Inferior parietal cortex (tissue), 1 donor: Measurements from ENCODE around the gene GPR135.
"Not testable (repeated sequence)": the region's sequence is repeated elsewhere in the genome, so short reads cannot be mapped to it uniquely, and the experiment has no call there.

ENCODE experiments used
- DNase-seq: peaks from one replicate; pipeline ENCODE4 v3.0.0-alpha.2; 2016; ENCODE audit errors: extremely low spot score

GPR135 gene

DNA sequence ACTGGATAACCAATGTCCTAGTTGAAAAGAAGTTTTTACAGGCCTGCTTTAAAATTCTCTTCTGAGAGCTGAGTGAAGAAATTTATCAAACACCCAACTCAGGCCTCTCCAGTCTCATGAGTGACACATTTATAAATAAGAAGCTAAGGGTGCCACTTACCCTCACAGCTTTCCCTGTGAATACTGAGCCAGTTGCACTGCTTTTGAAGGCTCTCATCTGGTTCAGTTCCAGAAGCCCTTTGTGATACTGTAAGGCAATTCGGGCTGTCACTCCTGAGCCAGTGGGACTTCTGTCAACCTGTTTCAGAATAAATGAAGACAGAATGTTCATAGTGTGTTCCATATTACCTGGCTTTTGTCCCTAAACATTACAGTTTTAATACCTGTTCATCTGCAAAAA lies 10.5 kb upstream of the GPR135 start:
- DNase-seq: no peak

DNA sequence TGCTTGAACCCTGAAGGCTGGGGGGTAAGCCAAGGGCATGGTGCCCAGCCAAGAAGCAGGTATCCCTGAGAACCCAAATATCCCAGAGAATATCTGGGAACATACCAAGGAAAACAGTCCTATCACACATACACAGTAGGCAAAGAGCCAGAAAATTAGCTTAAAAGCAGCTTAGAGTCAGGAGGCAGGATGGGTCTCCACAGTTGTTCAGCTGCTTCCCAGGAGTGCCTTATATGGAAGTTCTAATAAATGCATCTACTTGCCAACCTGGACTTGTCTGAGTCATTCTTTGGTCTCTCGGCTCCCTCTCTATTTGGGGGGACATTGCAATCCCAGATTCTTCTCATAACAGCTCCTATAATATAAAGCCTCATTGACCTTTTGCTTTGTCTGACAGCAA lies 9.0 kb upstream of the GPR135 start:
- no peak for DNase-seq

DNA sequence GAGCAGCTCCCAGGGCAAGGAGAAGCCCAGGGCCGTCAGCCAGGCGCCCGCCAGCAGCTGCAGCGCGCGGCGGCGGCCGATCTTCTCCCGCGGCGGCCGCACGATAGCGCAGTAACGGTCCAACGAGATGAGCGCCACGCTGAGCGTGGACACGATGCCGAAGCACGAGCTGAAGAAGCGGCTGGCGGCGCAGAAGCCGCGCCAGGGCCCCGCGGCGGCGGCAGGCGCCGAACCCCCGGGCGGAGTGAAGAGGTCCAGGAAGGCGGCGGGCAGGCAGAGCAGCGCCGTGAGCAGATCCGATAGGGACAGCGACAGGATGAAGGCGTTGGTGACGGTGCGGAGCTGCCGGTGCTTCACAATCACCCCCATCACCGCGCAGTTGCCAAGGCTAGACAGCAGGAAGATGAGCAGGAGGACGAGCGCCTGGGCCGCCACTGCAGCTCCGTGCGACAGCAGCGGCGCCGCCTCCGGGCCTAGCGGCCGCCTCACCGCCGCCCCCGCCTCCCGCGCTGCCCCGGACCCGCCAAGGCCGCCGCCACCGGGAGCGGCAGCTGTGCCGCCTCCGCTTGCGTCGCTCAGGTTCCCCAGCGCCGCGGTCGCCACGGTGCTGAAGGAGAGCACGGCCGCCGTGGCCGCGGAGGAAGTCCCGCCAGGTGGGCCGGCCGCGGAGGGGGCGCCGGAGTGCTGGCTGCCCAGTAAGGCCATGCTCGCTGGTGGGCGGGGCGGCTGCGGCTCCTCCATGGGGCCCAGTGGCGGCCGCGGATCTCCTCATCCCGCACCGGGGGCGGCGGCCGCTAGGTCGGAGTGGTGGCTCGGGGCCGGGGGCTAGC lies 479 bp downstream of the GPR135 start:
- no peak for DNase-seq

DNA sequence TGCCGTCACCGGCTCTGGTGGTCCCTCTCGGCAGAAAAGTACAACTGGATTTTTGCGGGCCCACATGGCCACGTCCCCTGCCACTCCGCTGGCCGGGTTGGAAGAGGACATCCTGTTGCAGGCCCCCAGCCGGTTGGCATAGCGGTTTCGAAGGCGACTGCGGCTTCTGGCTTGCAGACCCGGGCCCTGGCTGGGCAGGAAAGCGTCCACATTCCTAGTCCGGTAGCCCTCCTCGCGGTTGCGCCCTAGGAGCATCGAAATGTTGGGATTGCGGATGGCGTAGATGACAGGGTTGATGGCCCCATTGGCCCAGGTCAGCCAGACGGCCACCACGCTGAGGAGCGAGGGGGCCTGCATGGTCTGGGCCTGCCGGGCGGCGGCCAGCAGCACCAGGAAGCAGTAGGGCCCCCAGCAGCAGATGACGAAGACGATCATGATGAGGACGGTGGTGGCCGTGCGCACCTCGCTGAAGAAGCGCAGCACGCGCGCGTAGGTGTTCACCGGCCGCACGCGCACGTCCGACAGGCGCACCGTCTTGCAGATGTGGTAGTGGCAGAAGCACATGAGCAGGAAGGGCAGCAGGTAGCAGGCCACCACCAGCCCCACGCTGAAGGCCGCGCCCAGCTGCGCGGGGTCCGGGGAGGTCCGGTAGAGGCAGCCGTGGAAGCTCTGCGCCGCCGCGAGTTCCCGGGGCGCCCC lies 1.2 kb downstream of the GPR135 start:
- DNase-seq: no peak

DNA sequence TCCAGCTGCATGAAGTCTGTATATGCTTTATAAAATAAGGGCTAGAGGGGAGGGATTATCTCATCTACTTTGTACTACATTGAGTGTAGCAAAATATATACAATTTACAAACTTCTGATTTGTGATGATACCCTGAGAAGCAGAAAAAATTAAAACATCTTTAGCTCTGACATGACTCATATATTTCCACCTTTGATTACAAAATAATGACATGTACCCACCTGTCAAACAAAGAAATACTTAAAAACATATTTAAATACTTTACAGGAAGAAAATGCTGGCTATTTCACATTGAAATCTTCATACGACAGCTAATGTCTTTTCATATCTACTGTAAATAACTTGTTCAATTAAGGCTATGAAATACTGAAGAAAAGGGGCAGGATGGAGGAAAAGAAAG lies 3.3 kb downstream of the GPR135 start:
- DNase-seq: no peak

DNA sequence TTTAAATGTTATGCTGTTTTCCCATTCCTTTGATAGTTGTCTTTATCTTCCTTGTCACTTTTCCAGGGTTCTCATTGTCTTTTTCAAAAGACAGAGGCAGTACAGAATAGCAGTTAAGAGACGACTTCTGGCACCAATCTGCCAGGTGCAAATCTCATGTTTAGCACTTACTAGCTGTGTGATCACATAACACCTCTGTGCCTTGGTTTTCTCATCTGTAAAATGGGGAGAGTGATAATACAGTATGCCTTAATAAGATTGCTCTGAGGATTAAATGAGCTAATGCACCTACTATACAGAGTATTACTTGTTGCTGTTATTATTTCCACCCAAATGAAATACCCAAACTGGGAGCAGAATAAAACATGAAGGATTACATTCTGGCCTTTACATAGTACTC lies 4.8 kb downstream of the GPR135 start:
- no peak for DNase-seq

DNA sequence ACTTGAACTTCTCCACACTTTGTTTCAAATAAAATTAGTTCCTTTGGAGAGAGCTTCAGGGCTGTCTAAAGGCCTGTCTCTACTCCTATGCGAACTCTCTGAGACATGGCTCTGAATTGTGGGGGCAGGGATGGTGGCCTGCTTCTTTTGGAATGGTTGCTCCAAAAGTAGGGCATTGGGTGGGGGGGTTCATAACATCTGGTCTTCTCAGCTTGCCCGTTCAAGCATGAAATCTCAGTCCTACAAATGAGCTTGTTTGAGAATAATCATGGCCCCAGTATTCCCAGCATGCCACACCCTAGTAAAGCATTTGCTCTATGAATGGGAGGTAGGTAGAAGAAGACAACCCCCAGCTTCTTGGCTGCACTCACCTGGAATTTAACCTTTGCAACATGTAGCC lies 6.7 kb downstream of the GPR135 start:
- DNase-seq: no peak

DNA sequence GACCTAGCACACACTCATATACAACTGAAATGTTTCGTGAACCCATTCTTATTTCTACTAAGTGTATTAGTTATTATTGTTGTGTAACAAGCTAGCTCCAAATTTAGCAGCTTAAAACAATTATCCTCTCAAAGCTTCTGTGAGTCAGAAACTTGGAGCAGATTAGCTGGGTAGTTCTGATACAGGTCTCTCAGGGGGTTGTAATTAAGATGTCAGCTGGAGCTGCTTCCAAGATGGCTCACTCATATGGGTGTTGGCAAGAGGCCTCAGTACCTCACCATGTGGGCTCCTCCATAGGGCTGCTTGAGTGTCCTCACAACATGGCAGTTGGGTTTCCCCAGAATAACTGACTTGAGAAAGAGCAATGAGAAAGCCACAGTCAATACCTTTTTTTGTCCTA lies 9.8 kb downstream of the GPR135 start:
- DNase-seq: no peak

DNA sequence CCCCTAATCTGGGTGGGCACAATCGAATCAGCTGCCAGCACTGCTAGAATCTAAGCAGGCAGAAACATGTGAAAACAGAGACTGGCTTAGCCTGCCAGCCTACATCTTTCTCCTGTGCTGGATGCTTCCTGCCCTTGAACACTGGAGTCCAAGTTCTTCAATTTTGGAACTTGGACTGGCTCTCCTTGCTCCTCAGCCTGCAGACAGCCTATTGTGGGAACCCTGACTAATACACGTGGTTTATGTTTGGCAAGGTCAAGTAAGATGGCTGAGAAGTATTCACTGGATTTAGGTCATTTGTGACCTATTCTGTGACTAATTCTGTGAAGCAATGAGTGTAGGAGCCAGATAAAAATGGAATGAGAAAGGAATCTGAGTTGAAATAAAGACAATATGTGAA lies 11.0 kb downstream of the GPR135 start:
- no peak for DNase-seq

DNA sequence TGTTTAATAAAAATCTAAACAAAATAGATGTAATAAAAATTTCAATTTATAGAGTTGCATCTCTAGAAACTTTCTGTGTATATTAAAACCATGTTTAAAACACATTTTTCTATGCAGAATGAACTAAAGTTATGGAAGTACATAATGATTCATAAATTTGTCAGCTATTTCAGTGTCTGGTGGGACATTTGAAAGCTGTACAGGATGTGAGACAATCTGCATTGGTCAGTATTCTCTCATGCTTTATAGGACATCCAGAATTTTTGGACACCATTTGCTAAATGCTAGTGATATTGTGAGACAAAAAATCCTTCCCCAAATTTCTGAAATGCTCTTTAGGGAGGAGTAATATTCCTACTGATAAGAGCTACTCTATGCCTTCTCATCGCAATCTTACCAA lies 13.3 kb downstream of the GPR135 start:
- no peak for DNase-seq

DNA sequence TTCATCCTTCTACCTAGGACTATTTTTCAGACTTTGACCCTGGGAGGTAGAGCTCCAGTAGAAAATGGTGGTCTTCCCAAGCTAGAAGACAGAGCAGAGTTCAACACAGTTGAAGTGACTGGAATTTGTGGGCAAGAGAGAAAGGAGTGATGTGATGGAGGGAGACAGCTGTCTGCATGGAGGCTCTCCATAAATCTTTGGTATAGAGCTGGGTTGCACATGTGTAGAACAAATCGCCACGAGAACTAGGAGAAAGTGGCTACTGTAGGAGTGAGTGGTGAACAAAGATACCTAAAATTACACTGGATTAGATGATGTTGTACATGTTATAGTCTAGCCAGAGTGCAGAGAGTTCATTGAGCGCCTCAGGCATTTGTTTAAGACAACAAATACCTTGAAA lies 14.5 kb downstream of the GPR135 start:
- no peak for DNase-seq

DNA sequence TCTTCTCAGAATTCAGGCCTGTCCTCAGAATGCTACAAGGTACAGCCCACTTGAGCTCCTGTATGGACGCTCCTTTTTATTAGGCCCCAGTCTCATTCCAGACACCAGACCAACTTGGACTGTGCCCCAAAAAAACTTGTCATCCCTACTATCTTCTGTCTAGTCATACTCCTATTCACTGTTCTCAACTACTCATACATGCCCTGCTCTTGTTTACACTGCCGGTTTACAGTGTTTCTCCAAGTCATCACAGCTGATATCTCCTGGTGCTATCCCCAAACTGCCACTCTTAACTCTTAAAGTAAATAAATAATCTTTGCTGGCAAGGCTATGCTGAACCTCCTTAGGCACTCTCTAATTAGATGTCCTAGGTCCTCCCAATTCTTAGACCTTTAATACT lies 16.5 kb downstream of the GPR135 start:
- DNase-seq: not testable (repeated sequence)

DNA sequence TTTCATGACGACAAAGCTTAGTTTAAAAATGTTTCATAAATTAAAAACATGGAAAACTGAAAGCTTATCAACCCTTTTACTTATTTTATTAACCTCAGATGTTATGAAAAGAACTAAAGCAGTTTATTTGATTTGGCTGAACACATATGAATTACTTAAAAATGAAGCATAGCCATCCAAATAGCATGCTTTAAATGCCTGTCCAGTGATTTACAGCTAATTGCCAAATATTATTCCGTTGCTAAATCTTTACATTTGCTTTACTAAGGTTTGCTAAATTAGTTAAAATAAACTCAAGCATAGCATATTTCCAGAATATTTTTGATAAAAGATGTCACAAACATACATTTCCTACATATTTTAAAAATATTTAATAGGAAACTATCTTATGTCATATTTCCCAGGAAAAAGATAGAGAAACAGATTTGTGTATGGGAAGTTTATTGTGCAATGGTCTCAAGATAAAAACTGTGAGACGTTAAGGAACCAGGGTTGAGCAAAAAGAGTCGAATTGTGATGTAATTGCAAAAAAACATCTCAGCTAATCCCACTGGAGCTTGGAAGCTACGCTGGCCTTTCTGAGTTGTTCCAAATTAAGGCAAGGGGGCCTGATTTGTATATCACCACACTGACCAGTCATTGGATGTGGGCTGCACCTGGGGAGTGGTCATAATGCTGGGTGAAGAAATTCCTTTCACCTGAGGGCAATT lies 25.8 kb downstream of the GPR135 start:
- no peak for DNase-seq

DNA sequence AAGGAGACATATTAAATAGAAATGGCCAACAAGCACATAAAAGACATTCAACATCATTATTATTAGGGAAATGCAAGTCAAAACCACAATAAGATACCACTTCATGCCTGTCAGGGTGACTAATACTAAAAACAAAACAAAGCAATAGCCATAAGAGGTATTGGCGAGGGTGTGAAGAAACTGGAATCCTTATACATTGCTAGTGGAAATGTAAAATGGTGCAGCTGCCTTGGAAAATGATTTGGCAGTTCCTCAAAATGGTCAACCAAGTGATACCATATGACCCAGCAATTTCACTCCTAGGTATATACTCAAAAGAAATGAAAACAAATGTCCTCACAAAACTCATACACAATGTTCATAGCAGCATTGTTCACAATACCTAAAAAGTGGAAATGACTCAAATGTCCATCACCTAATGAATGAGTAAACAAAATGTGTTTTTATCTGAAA lies 27.0 kb downstream of the GPR135 start:
- DNase-seq: no peak

DNA sequence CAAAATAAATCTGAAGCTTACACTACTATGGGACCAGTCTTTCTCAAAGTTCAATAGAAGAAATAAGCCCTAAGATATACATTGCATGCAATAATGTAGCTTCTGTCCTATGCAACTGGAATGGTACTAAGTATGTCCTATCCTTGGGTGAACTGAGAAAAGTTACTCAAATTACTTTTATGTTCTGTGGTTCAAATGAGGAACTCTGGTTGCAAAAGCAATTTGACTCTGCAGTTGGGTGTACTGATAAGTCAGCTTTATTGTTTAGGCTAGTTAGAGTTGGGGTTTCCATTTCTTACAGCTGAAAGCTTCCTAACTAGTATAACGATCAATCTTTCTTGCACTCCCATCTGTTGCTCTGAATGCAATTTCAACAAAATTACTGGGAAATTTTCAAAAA lies 29.2 kb downstream of the GPR135 start:
- no peak for DNase-seq

DNA sequence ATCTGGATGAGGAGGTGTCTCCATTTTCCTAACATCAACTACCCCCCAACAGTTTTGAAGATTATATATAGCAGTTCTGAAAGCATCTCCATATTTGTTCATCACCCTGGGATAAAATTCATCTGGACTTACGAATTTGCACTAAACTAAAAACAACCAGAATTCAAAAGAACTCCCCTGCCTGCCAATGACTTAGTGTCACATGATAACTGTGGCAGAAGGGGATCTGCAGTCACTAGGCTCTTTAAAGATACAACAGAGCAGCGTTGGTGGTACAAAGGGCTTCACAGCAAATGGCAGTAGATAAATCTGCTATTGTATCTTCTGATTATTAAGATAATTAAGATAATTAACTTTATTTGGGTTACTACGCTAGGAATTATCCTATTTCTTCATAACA lies 30.1 kb downstream of the GPR135 start:
- no peak for DNase-seq

DNA sequence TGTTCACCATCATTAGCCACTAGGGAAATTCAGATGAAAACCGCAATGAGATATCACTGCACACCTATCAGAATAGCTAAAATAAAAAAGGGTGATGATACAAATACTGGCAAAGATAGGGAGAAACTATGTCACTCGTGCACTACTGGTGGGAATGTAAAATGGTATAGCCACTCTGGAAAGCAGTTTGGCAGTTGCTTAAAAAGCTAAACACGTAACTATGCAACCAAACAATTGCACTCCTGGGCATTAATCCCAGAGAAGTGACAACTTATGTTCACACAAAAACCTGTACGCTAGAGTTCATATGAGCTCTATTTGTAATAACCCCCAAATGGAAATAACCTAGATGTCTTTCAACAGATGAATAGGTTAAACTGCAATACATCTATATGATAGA lies 35.4 kb downstream of the GPR135 start:
- DNase-seq: no peak

DNA sequence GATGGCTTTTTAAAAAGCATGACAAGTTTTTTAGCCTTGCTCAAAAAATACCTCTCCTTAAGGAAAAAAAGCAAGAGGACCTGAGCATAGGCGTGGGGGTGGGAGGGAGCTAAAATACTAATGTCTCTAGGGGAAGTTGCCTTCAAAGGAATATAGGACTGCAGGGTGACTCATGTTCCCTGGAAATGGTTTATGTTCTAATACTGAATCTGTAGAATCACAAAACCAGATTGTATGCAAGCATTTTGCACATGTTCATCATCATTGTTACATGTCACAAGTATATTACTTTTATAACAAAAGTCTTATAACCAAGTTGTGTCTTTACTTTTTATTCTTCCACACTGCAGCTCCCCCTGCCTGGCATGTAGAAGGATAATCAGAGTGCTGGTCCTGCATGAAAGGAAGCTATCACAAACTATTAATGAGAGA lies 36.6 kb downstream of the GPR135 start:
- no peak for DNase-seq

DNA sequence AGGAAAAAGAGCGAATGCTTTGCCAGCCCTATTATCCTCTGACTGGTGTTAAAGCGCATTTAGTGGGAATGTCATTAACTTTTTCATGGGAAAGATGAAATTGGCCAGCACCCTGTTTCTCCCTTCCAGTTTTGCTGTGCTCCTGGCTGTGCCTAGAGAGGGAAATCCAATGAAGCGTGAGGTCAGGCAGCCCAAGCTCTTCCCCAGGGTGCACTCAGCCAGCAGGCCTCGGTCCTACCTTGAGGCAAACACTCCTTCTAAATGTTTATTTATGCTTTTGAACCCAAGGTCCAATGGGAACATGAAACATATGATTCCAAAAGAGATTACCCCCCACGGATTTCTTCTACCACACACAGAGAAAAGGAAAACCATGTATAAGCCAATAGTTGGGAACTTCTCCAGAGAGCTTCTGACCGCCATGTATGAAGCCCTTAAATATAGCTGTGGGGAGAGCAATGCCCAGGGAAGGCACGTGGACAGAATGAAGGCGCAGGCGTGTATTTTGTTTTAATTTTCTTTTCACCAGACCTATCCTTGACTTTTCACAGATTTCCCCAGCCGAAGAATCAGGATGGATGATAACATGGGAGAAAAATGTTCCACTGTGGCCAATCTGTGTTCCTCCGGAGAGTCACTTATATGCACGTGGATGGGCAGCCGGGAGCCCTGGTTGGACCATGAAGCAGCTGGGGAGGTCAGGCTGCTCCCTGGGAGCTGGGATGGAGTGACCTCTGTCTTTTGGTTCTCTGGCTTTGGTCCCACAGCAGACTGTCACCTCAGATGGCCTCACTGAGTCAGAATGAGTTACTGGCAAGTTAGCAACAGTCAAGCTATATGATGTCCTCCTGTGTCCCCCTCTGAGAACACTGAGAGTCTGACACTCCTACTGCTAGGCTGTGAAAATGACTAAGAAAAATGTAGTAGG lies 37.3 kb downstream of the GPR135 start:
- DNase-seq: no peak

DNA sequence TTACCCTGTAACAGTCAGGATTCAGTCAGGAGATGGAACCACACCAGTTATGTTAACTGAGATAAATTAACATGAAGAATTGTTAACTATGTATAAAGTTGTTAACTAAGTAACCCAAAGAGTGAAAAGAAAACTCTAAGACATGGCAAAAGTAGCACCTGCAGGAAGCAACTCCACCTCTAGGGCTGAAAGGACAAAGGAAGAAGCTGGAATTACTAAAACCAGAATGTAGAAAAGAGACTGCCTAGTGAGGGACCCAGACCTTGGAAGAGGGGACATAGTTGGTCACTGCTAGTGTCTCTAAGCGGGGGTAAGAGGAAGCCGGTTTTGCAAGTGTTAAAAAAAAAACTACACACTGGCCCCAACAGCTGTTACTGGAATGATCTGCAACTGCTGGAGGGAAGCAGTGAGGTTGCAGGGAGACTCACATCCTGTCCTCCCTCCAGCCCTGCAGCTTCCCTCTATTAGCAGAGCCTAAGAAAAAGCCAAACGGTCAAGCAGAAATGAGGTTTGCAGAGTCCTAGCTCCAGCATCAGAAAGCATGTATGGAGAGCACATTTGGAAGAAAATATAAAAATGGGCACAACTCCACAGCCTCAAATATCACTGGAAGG lies 39.8 kb downstream of the GPR135 start:
- DNase-seq: no peak
